AG04450 (cell line): Measurements from ENCODE around the gene PPP2R2B. TPM values are rescaled to one million over a fixed set of nuclear protein-coding genes. Genes with fewer than 3 reads are reported as not detected.
A peak's percentile ranks its signal among the peaks of the same experiment; 100 is the strongest.

Experiments used
- CTCF ChIA-PET: fragments of 300-600, 350-600 bp; formaldehyde crosslinking; extraction: SDS; loops from one replicate; lab custom pipeline; 2022; ENCODE audit warnings: antibody characterized with exemption, inconsistent platforms; lab: Charles Lee
- POLR2A ChIA-PET: fragments of 350-600 bp; formaldehyde crosslinking; extraction: SDS; loops from one replicate; lab custom pipeline; 2021; ENCODE audit warnings: antibody characterized with exemption, inconsistent platforms; lab: Yijun Ruan, JAX
- DNase-seq: peaks from one replicate; pipeline ENCODE4 v3.0.0-alpha.2; 2011; ENCODE audit warnings: low read depth, low spot score
- H3K27ac ChIP-seq: one replicate; pipeline ENCODE4 v1.5.1; 2012; ENCODE audit warnings: low read depth, low read length, control low read depth
- H3K27me3 ChIP-seq: one replicate; pipeline ENCODE4 v1.6.0; 2012; ENCODE audit warnings: low read length; ENCODE audit not compliant: control insufficient read depth, insufficient read depth
- H3K4me3 ChIP-seq: 2 replicates; pipeline ENCODE4 v1.5.1; 2011; ENCODE audit warnings: mild to moderate bottlenecking, low read depth, low read length, control low read depth
- H3K9me3 ChIP-seq: 2 replicates; pipeline ENCODE4 v1.5.1; 2012; ENCODE audit warnings: low read length; ENCODE audit not compliant: control insufficient read depth, insufficient read depth
- CTCF ChIP-seq: IDR thresholded peaks from 2 replicates; pipeline ENCODE4 v1.5.1; 2011; ENCODE audit warnings: low read depth, low read length, control low read depth, inconsistent platforms
- polyA plus RNA-seq: library from polyadenylated mRNA; depleted of rRNA; stranded (reverse); fragments of >200 nt; gene quantifications from 2 replicates; pipeline ENCODE4 v1.2.3, GENCODE V29; 2011

Gene PPP2R2B
- polyA plus RNA-seq, 1 experiment, result not detected

GRCh38 chr5:146582051-146582596, 296.4 kb downstream of the PPP2R2B start:
- Histone ChIP-seq H3K27me3 (no peaks in the 10 kb centered on the region), H3K9me3 (no peaks in the 10 kb centered on the region), H3K27ac (no peak overlapping the region), H3K4me3 (no peak overlapping the region)
- TF ChIP-seq CTCF, result no peak
- POLR2A ChIA-PET, result no interaction called here
- DNase-seq, result no peak
- CTCF ChIA-PET, result no interaction called here

GRCh38 chr5:146580237-146580636, 298.3 kb downstream of the PPP2R2B start:
- Histone ChIP-seq H3K4me3 (no peak overlapping the region), H3K27ac (no peak overlapping the region), H3K27me3 (no peaks in the 10 kb centered on the region), H3K9me3 (no peaks in the 10 kb centered on the region)
- no peak for TF ChIP-seq CTCF
- ChIA-PET CTCF (no interaction called here), POLR2A (no interaction called here)
- no peak for DNase-seq

- no peaks in the 10 kb centered on the region for H3K27me3 ChIP-seq
- H3K27ac ChIP-seq, result no peak overlapping the region
- H3K9me3 ChIP-seq, result no peaks in the 10 kb centered on the region
- TF ChIP-seq CTCF, result no peak
- CTCF ChIA-PET, result no interaction called here
- POLR2A ChIA-PET, result no interaction called here
- DNase-seq, result no peak
- no peak overlapping the region for H3K4me3 ChIP-seq
These were observed 303.8 kb downstream of the PPP2R2B start for GRCh38 chr5:146574713-146575112.

GRCh38 chr5:146568161-146568560, 310.4 kb downstream of the PPP2R2B start:
- no peaks in the 10 kb centered on the region for H3K9me3 ChIP-seq
- H3K27me3 ChIP-seq, result no peaks in the 10 kb centered on the region
- H3K4me3 ChIP-seq, result no peak overlapping the region
- DNase-seq, result no peak
- CTCF ChIA-PET, result interaction anchor here (2.5 kb wide), 1 partner anchor 398 kb away, joined by 11 read pairs; no protein-coding TSS in a partner anchor
- no peak for TF ChIP-seq CTCF
- no peak overlapping the region for H3K27ac ChIP-seq
- POLR2A ChIA-PET, result no interaction called here

GRCh38 chr5:146565764-146566367, 312.7 kb downstream of the PPP2R2B start:
- peak; percentile 64 for TF ChIP-seq CTCF
- H3K4me3 ChIP-seq, result no peak overlapping the region
- peak; percentile 3 for DNase-seq
- H3K9me3 ChIP-seq, result no peaks in the 10 kb centered on the region
- ChIA-PET POLR2A (no interaction called here), CTCF (interaction anchor here (0.6 to 2.5 kb wide), 5 partner anchors 34 to 912 kb away, joined by 3 to 11 read pairs (median 4); no protein-coding TSS in a partner anchor)
- no peaks in the 10 kb centered on the region for H3K27me3 ChIP-seq
- no peak overlapping the region for H3K27ac ChIP-seq
